ENCODE measurements around the gene ZEB1. TPM values are rescaled to one million over a fixed set of nuclear protein-coding genes. Genes with fewer than 3 reads are reported as not detected.

The ZEB1 gene
- total and polyA plus RNA-seq, 10 of the 15 experiments (the other 5 are each of a cell fraction or from before 2014, with no cell fraction given), result 10.4 to 35.6 (median 24.5) TPM

- TF ChIP-seq, protein P1, sequence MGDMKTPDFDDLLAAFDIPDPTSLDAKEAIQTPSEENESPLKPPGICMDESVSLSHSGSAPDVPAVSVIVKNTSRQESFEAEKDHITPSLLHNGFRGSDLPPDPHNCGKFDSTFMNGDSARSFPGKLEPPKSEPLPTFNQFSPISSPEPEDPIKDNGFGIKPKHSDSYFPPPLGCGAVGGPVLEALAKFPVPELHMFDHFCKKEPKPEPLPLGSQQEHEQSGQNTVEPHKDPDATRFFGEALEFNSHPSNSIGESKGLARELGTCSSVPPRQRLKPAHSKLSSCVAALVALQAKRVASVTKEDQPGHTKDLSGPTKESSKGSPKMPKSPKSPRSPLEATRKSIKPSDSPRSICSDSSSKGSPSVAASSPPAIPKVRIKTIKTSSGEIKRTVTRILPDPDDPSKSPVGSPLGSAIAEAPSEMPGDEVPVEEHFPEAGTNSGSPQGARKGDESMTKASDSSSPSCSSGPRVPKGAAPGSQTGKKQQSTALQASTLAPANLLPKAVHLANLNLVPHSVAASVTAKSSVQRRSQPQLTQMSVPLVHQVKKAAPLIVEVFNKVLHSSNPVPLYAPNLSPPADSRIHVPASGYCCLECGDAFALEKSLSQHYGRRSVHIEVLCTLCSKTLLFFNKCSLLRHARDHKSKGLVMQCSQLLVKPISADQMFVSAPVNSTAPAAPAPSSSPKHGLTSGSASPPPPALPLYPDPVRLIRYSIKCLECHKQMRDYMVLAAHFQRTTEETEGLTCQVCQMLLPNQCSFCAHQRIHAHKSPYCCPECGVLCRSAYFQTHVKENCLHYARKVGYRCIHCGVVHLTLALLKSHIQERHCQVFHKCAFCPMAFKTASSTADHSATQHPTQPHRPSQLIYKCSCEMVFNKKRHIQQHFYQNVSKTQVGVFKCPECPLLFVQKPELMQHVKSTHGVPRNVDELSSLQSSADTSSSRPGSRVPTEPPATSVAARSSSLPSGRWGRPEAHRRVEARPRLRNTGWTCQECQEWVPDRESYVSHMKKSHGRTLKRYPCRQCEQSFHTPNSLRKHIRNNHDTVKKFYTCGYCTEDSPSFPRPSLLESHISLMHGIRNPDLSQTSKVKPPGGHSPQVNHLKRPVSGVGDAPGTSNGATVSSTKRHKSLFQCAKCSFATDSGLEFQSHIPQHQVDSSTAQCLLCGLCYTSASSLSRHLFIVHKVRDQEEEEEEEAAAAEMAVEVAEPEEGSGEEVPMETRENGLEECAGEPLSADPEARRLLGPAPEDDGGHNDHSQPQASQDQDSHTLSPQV (IDR thresholded peaks at IDR 0.05), result no peak
- TF ChIP-seq TBL1XR1 (IDR thresholded peaks at IDR 0.05; ENCODE audit: low read depth, low read length) (no peak), ZBTB40 (IDR thresholded peaks at IDR 0.05; ENCODE audit: borderline replicate concordance) (no peak), IRF4 (IDR thresholded peaks at IDR 0.05; ENCODE audit: low read depth, low read length) (no peak), PAX8 (IDR thresholded peaks at IDR 0.05) (no peak)
- TF ChIP-seq, protein P2, sequence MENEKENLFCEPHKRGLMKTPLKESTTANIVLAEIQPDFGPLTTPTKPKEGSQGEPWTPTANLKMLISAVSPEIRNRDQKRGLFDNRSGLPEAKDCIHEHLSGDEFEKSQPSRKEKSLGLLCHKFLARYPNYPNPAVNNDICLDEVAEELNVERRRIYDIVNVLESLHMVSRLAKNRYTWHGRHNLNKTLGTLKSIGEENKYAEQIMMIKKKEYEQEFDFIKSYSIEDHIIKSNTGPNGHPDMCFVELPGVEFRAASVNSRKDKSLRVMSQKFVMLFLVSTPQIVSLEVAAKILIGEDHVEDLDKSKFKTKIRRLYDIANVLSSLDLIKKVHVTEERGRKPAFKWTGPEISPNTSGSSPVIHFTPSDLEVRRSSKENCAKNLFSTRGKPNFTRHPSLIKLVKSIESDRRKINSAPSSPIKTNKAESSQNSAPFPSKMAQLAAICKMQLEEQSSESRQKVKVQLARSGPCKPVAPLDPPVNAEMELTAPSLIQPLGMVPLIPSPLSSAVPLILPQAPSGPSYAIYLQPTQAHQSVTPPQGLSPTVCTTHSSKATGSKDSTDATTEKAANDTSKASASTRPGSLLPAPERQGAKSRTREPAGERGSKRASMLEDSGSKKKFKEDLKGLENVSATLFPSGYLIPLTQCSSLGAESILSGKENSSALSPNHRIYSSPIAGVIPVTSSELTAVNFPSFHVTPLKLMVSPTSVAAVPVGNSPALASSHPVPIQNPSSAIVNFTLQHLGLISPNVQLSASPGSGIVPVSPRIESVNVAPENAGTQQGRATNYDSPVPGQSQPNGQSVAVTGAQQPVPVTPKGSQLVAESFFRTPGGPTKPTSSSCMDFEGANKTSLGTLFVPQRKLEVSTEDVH (IDR thresholded peaks at IDR 0.05; ENCODE audit: low read depth, partially characterized antibody), result no peak
These were observed 157.1 kb downstream of the ZEB1 start (continued) for GRCh38 chr10:31476088-31476487.
